ENCODE results near the gene TMOD2.

DNA sequence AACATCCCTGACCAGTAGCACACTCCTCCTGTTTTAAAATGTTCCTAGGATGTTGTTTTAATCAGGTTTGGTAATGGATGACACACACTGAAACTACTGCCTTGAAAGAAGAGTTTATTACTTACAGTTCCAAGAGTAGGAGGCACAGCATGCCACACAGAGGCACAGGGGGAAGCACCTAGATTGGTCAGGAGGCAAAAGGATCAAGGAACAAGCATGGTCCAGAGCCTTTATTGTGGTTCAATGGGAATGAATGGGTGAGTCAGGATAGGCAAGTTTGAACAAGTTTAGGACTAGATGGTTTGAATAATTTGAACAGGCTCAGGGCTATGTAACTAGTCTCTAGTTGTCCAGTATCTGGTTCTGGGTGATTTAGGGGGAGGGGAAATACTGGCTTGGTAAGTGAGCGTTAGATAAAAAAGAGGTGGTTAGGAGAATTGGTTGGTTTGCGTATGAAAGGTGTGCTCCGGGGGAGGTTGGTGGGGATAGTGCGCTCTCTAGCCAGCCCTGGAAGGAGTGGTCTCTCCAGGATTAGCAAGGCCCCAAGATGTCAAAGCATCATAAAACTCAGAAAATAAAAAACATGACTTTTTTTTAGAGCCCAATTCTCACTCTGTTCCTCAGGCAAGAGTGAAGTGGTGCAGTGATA, 113.1 kb downstream of the TMOD2 start:
- TF ChIP-seq YY1 (IDR thresholded peaks at IDR 0.05; ENCODE audit: insufficient read depth, insufficient read length) (no peak), ZNF274 (IDR thresholded peaks at IDR 0.05; ENCODE audit: low read depth, low read length) (no peak), SUZ12 (IDR thresholded peaks at IDR 0.05; ENCODE audit: extremely low read depth, insufficient read depth, insufficient read length) (no peak)
